GM12891 (cell line): ENCODE measurements around the gene HS6ST3.

Experiments
- DNase-seq: peaks from one replicate; pipeline ENCODE4 v3.0.0; 2011; ENCODE audit warnings: low spot score; ENCODE audit not compliant: insufficient read length
- FAIRE-seq: peaks from 2 replicates; lab custom pipeline; 2011; peaks lifted over from hg19 to GRCh38; lab: Jason Lieb, UNC
- PAX5 ChIP-seq: IDR thresholded peaks from 2 replicates; pipeline ENCODE4 v1.6.1; 2011; ENCODE audit warnings: low read length, moderate library complexity, mild to moderate bottlenecking; ENCODE audit not compliant: insufficient read depth, severe bottlenecking
- POLR2A ChIP-seq: IDR thresholded peaks from 2 replicates; pipeline ENCODE4 v1.6.1; 2011; ENCODE audit warnings: low read depth, low read length, control low read depth
- POLR2AphosphoS5 ChIP-seq: IDR thresholded peaks from 2 replicates; pipeline ENCODE4 v1.6.1; 2011; ENCODE audit warnings: low read depth, low read length, control low read depth
- POU2F2 ChIP-seq: IDR thresholded peaks from 2 replicates; pipeline ENCODE4 v1.6.1; 2011; ENCODE audit warnings: low read depth, mild to moderate bottlenecking, control low read depth, low read length, moderate library complexity
- SPI1 ChIP-seq: IDR thresholded peaks from 2 replicates; pipeline ENCODE4 v1.6.1; 2011; ENCODE audit warnings: low read depth, low read length, control low read depth
- TAF1 ChIP-seq: IDR thresholded peaks from 2 replicates; pipeline ENCODE4 v1.6.1; 2011; ENCODE audit warnings: low read depth, low read length, control low read depth

The HS6ST3 gene

DNA sequence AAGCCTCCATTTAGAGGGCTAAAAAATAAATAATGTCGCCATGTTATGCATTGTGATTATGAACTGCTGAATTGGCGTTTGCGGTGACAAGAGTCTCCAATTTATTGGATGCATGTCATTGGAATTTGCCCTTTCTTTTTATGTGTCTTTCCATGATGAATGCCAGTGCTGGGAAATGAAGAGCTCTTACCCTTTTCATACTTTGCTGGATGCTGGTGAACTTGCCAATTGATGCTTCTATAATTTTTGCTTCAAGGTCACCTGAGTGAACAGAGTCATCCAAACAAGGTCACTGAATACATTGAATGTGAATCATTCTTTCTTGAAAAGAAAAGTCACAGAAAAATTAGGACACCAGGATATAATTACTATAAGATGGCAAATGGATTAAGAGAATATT lies 556.2 kb downstream of the HS6ST3 start:
- DNase-seq (no peak), FAIRE-seq (no peak)
- TF ChIP-seq TAF1 (no peak), POLR2AphosphoS5 (no peak), SPI1 (no peak), PAX5 (no peak), POLR2A (no peak), POU2F2 (no peak)

- no peak for TF ChIP-seq PAX5
- TF ChIP-seq POLR2AphosphoS5 = no peak
- TF ChIP-seq POLR2A = no peak
- TF ChIP-seq POU2F2 = no peak
- no peak for TF ChIP-seq TAF1
- TF ChIP-seq SPI1 = no peak
- FAIRE-seq (no peak), DNase-seq (no peak)
Observed at GRCh38 chr13:96646515-96647211, 556.8 kb downstream of the HS6ST3 start.

- peak; percentile 64 for TF ChIP-seq SPI1
- no peak for TF ChIP-seq TAF1
- TF ChIP-seq POU2F2 = no peak
- FAIRE-seq (no peak), DNase-seq (no peak)
Observed at GRCh38 chr13:96650301-96650886, 560.5 kb downstream of the HS6ST3 start.

DNA sequence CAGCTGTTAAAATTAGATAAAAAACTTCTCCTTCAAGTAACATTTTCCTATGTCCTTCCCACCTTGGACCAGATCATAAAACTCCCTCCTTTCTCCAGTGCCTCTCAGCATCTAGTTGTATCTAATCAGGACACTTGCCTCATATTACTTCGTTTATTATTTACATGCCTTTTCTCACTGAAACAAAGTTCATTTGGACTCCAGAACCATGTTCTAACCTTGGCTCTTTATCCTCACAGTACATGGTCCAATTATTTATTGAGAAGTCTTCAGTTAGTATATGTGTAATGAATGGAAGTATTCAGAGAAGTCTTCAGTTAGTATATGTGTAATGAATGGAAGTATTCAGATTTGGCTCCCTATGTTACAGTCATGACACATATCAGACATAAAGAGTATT lies 561.7 kb downstream of the HS6ST3 start:
- DNase-seq (no peak), FAIRE-seq (no peak)
- TF ChIP-seq SPI1 = no peak

DNA sequence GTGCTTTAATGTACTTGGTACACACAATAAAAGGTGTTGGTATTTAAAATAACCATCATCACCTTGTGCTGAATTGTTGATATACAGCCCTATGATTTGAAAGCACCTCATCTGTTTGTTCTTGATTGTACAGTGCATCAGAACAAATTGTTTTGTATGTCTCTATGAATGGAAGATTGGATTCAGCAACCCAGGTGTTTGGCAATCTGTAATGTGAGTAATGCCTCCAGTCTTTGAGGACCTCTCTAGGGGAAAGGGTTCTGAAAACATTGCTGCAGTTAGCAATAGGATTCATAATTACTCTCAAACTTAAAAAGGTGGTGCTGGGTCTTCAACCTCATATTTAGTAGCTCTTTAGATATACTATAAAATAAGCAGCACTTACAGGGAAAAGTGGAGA lies 562.6 kb downstream of the HS6ST3 start:
- DNase-seq (no peak), FAIRE-seq (no peak)

GRCh38 chr13:96661612-96662011 lies 571.7 kb downstream of the HS6ST3 start:
- TF ChIP-seq SPI1 = no peak
- no peak for TF ChIP-seq POU2F2
- TF ChIP-seq POLR2AphosphoS5 = no peak
- no peak for TF ChIP-seq PAX5
- no peak for TF ChIP-seq TAF1
- TF ChIP-seq POLR2A = no peak
- DNase-seq = no peak
- FAIRE-seq = no peak

More for the DNA sequence above, 562.6 kb downstream of the HS6ST3 start:
- TF ChIP-seq TAF1 (no peak), SPI1 (no peak), POLR2AphosphoS5 (no peak), PAX5 (no peak), POU2F2 (no peak), POLR2A (no peak)

- TF ChIP-seq PAX5 = no peak
- DNase-seq (no peak), FAIRE-seq (no peak)
Observed at GRCh38 chr13:96662036-96662435, 572.1 kb downstream of the HS6ST3 start.

DNA sequence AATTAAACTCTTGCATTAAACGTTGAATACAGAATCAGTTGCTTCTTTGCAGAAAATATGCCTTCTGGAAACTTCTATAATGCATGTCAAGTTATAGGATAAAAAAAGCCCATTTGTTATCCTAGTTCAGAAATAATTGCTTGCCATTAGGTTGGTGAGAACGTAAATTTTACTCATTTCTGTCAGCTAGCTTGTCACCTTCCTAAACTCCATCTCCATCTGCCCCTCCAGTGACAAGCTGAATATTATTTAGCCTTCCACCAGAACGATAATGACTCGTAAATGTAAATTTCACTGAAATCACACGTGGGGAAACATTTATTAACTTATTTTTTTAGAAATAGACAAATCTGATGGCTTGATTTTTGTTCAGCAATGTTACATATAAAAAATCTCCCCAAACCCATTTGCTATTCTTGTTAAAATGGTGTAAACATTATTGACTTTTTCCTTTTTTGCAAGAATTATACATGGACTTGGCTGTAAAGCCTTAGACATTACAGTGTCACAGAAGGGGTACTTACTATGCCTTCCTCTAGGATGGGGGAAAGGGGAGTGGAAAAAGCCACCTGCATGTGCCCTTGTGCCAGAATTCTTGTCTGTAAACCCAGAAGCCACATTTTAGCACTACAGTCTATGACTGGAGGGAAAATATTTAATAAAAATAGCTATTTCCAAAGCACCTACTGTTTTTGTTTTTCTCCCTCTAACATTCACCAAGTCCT lies 577.5 kb downstream of the HS6ST3 start:
- TF ChIP-seq POLR2AphosphoS5 (no peak), SPI1 (no peak), POU2F2 (no peak), TAF1 (no peak), PAX5 (no peak), POLR2A (no peak)
- FAIRE-seq (no peak), DNase-seq (no peak)

DNA sequence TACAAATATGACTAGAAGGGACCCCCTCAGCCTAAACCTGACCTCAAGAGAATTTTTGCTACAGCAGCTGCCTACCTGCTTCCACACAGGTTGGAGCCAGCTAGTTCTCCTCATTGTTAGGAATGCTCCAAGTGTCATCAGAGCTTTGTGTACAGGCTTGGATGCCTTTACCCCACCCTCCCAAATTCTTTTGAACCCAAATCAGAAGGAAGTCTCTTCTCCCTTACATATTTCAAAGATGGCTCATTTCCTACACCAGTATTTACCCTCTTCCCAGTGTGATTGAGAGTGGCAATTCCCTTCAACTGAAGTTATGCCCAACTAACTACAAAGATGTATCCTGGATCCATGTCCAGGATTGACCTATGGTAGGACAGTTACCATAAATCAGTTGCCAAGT lies 581.2 kb downstream of the HS6ST3 start:
- TF ChIP-seq POU2F2 (no peak), POLR2A (no peak), TAF1 (no peak), SPI1 (no peak), POLR2AphosphoS5 (no peak), PAX5 (no peak)
- DNase-seq = no peak
- FAIRE-seq = no peak

DNA sequence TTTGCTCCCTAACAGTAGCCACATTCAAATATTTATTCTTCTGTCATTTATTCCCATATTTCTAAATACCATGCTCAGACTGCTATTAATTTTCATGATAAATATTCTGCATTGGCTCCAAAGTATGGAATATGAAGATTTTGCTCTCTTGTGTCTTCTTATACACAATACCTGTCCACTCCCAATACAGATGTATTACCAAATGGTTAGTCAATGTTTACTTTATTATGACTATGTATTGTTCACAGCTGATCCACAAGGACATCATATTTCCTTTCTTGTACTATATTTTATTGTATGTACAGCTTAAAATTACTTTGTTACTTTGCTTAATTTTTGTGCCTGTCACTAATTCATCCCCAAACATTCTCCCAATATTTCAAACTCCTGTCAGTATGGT lies 582.1 kb downstream of the HS6ST3 start:
- no peak for FAIRE-seq

More for the DNA sequence above, 582.1 kb downstream of the HS6ST3 start:
- no peak for DNase-seq
- no peak for TF ChIP-seq POLR2A
- TF ChIP-seq POU2F2 = no peak
- no peak for TF ChIP-seq PAX5
- TF ChIP-seq TAF1 = no peak
- TF ChIP-seq POLR2AphosphoS5 = no peak
- no peak for TF ChIP-seq SPI1
